ENCODE data around the gene KRT86.

- no peak for TF ChIP-seq ZNF280B (CRISPR knock-in tag; IDR thresholded peaks at IDR 0.05)
- no peak for TF ChIP-seq ZFX (CRISPR knock-in tag; IDR thresholded peaks at IDR 0.05)
- TF ChIP-seq NR1H2 (CRISPR knock-in tag; IDR thresholded peaks at IDR 0.05), result no peak
- no peak for TF ChIP-seq SRSF9 (IDR thresholded peaks at IDR 0.05; ENCODE audit: borderline replicate concordance, low read depth, low read length)
- TF ChIP-seq POLR2A (conservative IDR thresholded peaks at IDR 0.05), result no peak
- TF ChIP-seq ZNF184 (CRISPR knock-in tag; IDR thresholded peaks at IDR 0.05), result no peak
- no peak for TF ChIP-seq CBX5 (IDR thresholded peaks at IDR 0.05; ENCODE audit: borderline replicate concordance, low read depth)
- no peak for TF ChIP-seq EP300 (IDR thresholded peaks at IDR 0.05; ENCODE audit: low read length)
- no peak for TF ChIP-seq U2AF2 (optimal IDR thresholded peaks at IDR 0.05; ENCODE audit: low read depth, low read length)
- no peak for TF ChIP-seq CTCF (IDR thresholded peaks at IDR 0.05 in 2 of 3, conservative IDR thresholded peaks at IDR 0.05 in 1 of 3; ENCODE audit: insufficient read depth in 2 of 3, low read depth in 1 of 3, low read length in 3 of 3)
- no peak for TF ChIP-seq ZHX1 (conservative IDR thresholded peaks at IDR 0.05; ENCODE audit: low read length)
- no peak for TF ChIP-seq GTF2F1 (IDR thresholded peaks at IDR 0.05; ENCODE audit: low read depth, low read length)
Measured at GRCh38 chr12:52306731-52307130, 32.3 kb downstream of the KRT86 start.
